H54 (cell line): ENCODE data around the gene SUGCT.

Experiments used
- DNase-seq: peaks from one replicate; pipeline ENCODE4 v3.0.0; 2011; ENCODE audit warnings: low spot score, mixed read lengths; ENCODE audit not compliant: insufficient read length
- FAIRE-seq: peaks from 3 replicates; lab custom pipeline; 2011; peaks lifted over from hg19 to GRCh38; lab: Jason Lieb, UNC
- POLR2A ChIP-seq: IDR thresholded peaks from 2 replicates; pipeline ENCODE4 v1.6.1; 2011; ENCODE audit warnings: low read depth, mild to moderate bottlenecking, low read length

The SUGCT gene

DNA sequence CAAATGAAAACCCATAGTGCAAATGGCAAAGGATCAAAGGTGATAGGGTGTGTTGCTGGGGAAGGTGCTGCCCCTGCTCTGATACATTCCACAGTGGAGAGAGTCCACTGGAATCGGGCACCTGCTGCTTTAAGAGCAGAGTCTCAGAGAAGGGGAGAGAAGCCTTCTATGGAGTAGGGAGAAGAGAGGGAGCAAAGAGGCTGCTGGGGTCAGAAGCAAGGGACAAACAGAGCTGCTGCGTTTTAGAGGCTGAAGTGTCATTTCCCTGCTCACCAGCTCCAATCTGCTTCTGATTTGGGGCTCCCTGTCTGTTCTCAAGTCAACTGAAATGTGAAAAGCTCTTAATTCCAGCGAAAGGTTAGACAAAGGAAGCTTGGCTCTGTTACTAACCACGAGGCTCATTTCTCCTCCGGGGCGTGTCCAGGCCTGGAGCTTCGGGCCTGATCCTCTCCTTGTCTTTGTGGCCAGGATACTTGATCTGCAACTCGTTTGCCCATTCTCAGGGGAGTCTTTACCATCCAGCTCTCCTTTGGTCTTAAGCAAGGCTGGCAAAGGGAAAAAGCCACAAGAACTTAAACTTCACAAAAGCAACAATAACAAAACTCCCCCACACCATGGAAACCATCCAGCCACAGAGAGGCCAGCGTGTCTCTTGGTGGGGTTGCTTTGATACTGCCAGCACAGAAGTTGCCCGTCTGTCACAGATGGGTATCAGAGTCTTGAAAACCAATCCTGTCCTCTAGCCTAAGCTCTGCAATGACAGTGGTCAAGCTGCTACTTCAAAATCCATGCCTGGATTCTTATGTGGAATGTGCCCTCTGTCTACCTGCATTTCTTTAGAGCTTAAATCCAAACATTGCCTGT, 692.6 kb downstream of the SUGCT start:
- TF ChIP-seq POLR2A = no peak
- DNase-seq = no peak
- no peak for FAIRE-seq

- no peak for TF ChIP-seq POLR2A
- DNase-seq (no peak), FAIRE-seq (no peak)
Observed at GRCh38 chr7:40828686-40829600, 694.1 kb downstream of the SUGCT start.

DNA sequence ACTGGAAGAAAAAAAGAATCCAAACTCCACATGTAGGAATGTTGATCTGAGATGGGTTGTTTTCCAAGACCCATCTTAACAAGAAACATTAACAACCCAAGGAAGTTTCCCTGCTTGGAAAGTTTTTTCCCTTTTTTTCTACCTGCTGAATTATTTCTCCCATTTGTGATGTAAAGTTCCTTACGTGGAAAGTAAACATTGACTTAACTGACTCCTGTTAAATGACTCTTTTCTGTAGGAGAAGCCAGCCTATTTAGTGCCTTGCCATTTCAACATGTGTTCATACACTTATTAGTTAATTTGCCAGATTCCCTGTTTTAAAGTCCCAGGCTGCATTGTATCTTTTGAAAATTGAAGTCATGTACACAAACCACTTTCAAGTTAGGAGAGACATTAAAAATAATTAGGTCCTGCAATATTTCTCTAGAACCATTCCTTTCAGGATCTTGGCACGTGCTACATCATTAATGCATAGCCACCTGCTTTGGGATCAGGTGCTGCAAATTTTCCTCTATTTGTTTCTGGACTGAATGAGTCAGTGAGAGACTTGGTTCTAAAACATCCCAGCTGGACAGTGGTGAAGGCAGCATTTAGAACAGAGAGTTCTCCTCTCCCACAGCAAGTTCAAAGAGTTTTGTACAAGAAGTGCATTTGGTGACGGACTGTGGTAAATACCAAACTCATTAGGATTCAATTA, 698.5 kb downstream of the SUGCT start:
- FAIRE-seq (no peak), DNase-seq (no peak)
- TF ChIP-seq POLR2A = no peak

GRCh38 chr7:40833888-40834234, 699.1 kb downstream of the SUGCT start:
- TF ChIP-seq POLR2A = no peak
- FAIRE-seq (no peak), DNase-seq (no peak)

- FAIRE-seq = no peak
- no peak for TF ChIP-seq POLR2A
- no peak for DNase-seq
Observed at GRCh38 chr7:40836218-40836617, 701.4 kb downstream of the SUGCT start.

DNA sequence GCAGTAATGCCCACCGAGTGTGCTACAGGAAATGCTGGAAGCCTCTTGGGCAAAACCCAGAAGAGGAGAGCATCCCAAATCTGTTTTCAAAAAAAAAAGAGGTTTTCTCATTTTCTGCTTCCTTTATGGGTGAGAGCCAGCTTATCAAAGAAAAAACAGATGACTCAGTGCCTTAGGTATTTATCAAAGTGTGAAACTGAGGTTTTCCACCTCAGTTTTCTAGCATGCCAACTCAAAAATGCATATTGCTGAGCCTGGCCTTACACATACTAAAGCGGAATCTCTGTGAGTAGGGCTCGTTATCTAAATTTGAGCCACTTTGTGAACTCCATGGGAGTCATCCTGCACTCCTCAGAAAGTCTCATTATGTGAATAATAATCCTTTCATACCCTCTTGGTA, 705.1 kb downstream of the SUGCT start:
- no peak for TF ChIP-seq POLR2A
- FAIRE-seq = no peak

GRCh38 chr7:40840990-40841389, 706.2 kb downstream of the SUGCT start:
- DNase-seq (no peak), FAIRE-seq (no peak)
- TF ChIP-seq POLR2A = no peak

More for the DNA sequence above, 705.1 kb downstream of the SUGCT start:
- DNase-seq = no peak

GRCh38 chr7:40842641-40843040, 707.8 kb downstream of the SUGCT start:
- TF ChIP-seq POLR2A = no peak
- DNase-seq (no peak), FAIRE-seq (no peak)

- FAIRE-seq (no peak), DNase-seq (no peak)
- no peak for TF ChIP-seq POLR2A
Observed at GRCh38 chr7:40843338-40843985, 708.7 kb downstream of the SUGCT start.

DNA sequence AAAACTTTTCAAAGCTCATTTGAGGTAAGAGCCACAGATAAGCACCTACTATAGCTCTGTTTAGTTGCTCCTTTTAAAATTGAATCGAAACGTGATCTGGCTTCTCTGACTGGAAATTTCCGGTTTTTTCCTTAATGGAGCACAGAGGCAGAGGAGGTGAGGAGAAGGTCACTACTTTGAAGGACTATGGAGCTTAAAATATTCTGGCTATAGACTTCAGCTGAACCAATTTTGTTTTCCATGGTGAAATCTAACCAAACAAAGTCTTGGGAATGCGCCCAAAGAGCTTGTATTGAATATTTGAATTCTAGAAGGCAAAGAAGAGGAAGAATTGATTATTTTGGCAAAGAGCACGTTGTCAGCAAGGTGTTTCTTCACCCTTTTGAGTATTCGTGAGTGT, 711.1 kb downstream of the SUGCT start:
- FAIRE-seq (no peak), DNase-seq (no peak)
- TF ChIP-seq POLR2A = no peak

DNA sequence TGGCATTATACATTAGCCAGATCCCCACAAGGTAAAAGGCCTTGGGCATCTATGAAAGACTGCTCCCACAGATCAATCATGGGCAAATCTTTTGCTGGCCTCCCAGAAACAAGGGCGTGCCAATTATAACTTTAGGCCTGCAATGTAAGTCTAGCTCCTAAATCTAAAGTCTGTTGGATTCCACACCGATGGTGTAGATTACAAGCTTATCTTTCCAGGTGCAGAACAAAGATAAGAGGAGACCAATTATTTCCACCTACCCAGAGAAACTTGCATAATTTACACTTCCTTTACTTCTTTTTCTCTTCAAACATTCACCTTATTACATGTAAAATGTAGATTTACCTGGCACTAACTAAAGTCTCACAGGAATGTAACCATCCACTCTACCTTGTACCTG, 713.1 kb downstream of the SUGCT start:
- DNase-seq (no peak), FAIRE-seq (no peak)

DNA sequence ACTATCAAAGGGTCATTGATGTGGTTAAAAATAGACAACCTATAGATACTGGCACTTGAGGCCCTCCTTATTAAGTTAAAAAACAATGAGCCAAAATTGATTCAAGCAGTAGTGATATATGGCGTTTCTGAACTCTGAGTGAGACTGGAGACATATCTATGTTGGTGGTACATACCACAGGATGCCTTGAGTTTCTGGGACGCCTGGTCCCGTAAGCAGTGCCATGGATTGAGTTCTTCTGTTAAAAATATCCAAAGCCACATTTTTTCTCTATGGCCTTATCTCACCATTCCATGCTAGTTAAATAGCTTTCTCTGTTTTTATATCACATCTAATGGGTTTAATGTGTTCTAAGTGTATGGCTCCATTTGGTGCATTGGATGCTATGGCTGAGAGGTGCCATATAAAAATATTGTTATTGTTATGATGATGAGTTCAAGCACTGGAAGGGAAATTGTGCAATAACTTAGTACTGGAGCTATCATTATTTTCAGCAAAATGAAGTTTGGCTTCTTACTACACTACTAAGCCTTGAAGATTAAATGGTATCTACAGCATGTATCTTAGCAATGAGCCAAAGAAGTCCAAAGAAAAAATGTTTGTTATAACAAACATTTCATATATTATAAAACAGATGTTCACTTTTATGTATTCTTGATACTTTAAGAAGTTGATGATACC, 713.9 kb downstream of the SUGCT start:
- TF ChIP-seq POLR2A = no peak
- no peak for DNase-seq
- FAIRE-seq = no peak

More for the DNA sequence above, 713.1 kb downstream of the SUGCT start:
- no peak for TF ChIP-seq POLR2A

DNA sequence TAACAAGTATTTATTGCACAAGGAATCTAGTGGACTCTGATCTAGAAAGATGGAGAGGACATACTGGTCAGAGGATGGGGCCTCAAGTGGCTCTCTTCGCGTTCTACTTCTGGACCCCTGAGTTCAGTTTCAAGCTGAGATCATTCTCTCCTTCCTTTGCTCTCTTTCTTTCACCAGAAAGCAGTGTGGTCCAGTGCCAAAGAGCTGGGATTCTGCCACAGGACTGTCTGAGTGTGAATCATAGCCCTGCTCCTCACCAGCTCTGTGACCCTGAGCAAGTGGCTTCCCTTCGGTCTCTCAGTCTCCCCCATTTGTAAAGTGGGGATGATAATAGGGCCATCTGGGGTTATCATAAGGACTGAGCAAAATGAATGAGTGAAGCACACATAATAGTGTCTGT, 715.2 kb downstream of the SUGCT start:
- DNase-seq (no peak), FAIRE-seq (no peak)
- TF ChIP-seq POLR2A = no peak

DNA sequence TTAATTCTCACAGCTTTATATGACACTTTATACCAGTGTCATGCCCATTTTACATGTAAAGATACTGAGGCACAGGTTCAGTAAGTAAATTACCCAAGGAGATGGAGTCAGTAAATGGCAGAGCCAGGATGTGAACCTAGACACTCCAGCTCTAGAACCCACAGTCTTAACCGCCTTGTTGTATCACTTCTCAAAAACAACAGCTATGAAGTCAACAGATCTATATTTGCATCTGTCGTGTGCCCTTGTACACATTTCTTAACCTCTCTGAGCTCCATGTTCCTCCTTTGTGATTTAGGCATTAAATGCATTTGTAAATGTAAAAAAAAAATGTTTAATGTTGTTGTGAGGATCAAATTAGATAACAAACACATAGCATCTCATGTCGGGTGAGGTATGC, 716.2 kb downstream of the SUGCT start:
- DNase-seq (no peak), FAIRE-seq (no peak)
- no peak for TF ChIP-seq POLR2A
